Measurements from ENCODE around the gene KRT6A.
"Not testable (repeated sequence)": the region's sequence is repeated elsewhere in the genome, so short reads cannot be mapped to it uniquely, and the experiment has no call there.

KRT6A gene

GRCh38 chr12:52502877-52503276, 9.8 kb upstream of the KRT6A start:
- DNase-seq (ENCODE audit: low read depth): no peak

- DNase-seq (ENCODE audit: low read depth): no peak
These were observed 8.4 kb upstream of the KRT6A start for GRCh38 chr12:52501490-52501889.

- not testable (repeated sequence) for DNase-seq (ENCODE audit: low read depth)
These were observed 7.5 kb upstream of the KRT6A start for GRCh38 chr12:52500574-52500973.

GRCh38 chr12:52499806-52500560, 6.9 kb upstream of the KRT6A start:
- no peak for DNase-seq (ENCODE audit: low read depth)

GRCh38 chr12:52498946-52499345, 5.9 kb upstream of the KRT6A start:
- DNase-seq (ENCODE audit: low read depth): no peak

GRCh38 chr12:52497975-52498374, 4.9 kb upstream of the KRT6A start:
- DNase-seq (ENCODE audit: low read depth): no peak

- no peak for DNase-seq (ENCODE audit: low read depth)
These were observed 3.6 kb upstream of the KRT6A start for GRCh38 chr12:52496590-52497071.

- DNase-seq (ENCODE audit: low read depth): no peak
These were observed 3.0 kb upstream of the KRT6A start for GRCh38 chr12:52496054-52496453.

GRCh38 chr12:52495389-52495788, 2.3 kb upstream of the KRT6A start:
- no peak for DNase-seq (ENCODE audit: low read depth)

- DNase-seq (ENCODE audit: low read depth): no peak
These were observed 1.5 kb upstream of the KRT6A start for GRCh38 chr12:52494518-52494917.

- DNase-seq (ENCODE audit: low read depth): no peak
These were observed 1.0 kb upstream of the KRT6A start for GRCh38 chr12:52494100-52494499.

- not testable (repeated sequence) for DNase-seq (ENCODE audit: low read depth)
These were observed 652 bp downstream of the KRT6A start for GRCh38 chr12:52492405-52492804.

- DNase-seq (ENCODE audit: low read depth): not testable (repeated sequence)
These were observed 1.6 kb downstream of the KRT6A start for GRCh38 chr12:52491495-52491894.

- no peak for DNase-seq (ENCODE audit: low read depth)
These were observed 4.3 kb downstream of the KRT6A start for GRCh38 chr12:52488736-52489135.

GRCh38 chr12:52487744-52488443, 5.2 kb downstream of the KRT6A start:
- DNase-seq (ENCODE audit: low read depth): not testable (repeated sequence)

GRCh38 chr12:52487211-52487610, 5.8 kb downstream of the KRT6A start:
- no peak for DNase-seq (ENCODE audit: low read depth)

- DNase-seq (ENCODE audit: low read depth): no peak
These were observed 6.6 kb downstream of the KRT6A start for GRCh38 chr12:52486166-52487105.

GRCh38 chr12:52480073-52480472, 13.0 kb downstream of the KRT6A start:
- no peak for DNase-seq (ENCODE audit: low read depth)

- no peak for DNase-seq (ENCODE audit: low read depth)
These were observed 15.4 kb downstream of the KRT6A start for GRCh38 chr12:52477651-52478050.

GRCh38 chr12:52474212-52474611, 18.8 kb downstream of the KRT6A start:
- no peak for DNase-seq (ENCODE audit: low read depth)

- DNase-seq (ENCODE audit: low read depth): no peak
These were observed 19.3 kb downstream of the KRT6A start, which contains the start of gene KRT6C for GRCh38 chr12:52473768-52474167. TSS of gene KRT6C (minus strand) at chr12:52473805. CDS start at chr12:52473737, 68 bp downstream.

- DNase-seq (ENCODE audit: low read depth): no peak
These were observed 23.2 kb downstream of the KRT6A start for GRCh38 chr12:52469853-52470252.
